ENCODE data around the gene CDHR3.

Gene CDHR3

GRCh38 chr7:106067678-106068077, 104.6 kb downstream of the CDHR3 start:
- no peak for DNase-seq (ENCODE audit: low spot score)

DNA sequence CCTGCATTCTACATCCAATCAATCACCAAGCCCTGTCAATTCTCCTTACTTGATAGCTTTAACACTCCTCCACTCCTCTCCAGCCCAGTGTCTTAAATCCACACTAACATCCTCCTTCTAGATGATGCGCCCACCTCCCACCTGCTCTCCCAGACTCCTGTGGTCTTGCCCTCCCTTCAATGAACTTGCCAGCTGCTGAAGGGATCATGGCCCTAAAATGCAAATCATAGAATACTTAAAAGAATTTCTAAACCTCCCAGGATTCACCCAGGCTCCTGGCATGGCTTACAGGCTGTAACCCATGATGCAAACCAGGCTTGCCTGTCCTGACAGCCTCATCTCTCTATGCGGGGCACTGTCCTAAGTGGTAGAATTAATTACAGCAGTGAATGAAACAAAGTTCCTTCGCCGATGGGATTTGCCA, 105.5 kb downstream of the CDHR3 start:
- no peak for DNase-seq (ENCODE audit: low spot score)

GRCh38 chr7:106068986-106069385, 105.9 kb downstream of the CDHR3 start:
- no peak for DNase-seq (ENCODE audit: low spot score)

DNA sequence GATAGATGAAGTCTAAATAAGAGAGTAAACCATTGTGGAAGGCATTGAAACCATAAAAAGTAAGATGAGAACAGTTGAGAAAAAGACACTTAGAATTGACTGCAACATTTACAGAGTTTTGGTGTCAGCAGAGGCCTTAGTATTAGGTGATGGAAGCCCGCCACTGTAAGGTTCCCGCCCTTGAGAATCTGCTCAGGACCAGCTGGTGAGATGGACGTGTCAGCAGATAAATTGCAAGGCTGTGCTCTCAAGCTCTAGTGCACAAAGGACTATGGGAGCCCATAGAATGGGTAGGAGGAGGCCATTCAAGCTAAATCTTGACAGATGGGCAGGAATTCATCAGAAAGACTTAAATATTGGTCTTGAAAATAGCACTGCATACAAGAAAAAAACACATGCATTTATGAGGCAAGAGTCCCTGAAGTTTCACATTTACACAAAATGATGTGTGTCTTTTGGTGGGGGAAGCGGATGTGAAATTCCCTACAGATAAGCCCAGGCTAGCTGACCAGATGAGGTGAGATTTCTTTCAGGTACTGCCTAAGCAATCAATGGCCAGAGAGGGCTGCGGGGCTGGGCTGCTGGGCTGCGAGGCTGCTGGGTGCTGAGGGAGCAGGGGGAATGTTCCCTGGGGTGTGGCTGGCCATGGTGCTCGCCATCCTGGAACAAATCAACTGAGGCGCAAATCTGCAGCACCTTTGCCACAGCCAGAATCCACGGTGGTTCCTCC, 106.6 kb downstream of the CDHR3 start:
- no peak for DNase-seq (ENCODE audit: low spot score)

- DNase-seq (ENCODE audit: low spot score): no peak
These were observed 107.1 kb downstream of the CDHR3 start for GRCh38 chr7:106070201-106070551.

- no peak for DNase-seq (ENCODE audit: low spot score)
These were observed 107.6 kb downstream of the CDHR3 start for GRCh38 chr7:106070567-106071254.

GRCh38 chr7:106071356-106071998, 108.4 kb downstream of the CDHR3 start:
- peak; percentile 68 for DNase-seq (ENCODE audit: low spot score)

DNA sequence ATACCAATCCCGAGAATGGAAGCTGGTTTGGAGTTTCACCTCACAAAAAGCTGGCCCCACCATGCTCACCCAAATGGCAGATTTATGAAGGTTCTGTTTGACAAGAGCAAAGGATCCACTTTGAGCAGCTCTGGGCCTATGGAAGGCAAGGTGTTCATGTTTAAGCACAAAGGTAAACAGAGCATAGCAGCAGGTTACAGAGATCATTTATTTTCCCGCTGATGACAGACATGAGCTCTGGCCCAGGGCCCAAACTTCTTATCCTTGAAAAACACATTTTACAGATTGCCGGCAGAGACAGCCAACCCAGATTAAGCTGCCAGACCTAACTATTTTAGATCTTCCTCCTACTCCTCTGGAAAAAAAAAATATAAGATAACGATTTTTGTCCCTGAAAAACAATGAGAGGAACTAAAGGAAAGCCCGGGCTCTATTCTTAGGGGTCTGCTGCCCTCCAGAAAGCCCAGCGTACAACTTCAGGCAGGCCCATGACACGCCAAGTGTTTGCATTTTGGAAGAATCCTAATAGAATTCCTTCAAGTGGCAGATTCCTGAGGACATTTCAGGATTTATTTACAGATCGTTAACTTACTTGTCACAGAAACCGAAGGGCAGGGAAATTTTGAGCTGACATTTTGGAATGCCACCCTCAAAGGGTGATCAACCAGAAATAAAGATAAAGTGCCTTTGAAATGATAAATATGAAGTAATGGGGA, 109.1 kb downstream of the CDHR3 start:
- peak; percentile 39 for DNase-seq (ENCODE audit: low spot score)

DNA sequence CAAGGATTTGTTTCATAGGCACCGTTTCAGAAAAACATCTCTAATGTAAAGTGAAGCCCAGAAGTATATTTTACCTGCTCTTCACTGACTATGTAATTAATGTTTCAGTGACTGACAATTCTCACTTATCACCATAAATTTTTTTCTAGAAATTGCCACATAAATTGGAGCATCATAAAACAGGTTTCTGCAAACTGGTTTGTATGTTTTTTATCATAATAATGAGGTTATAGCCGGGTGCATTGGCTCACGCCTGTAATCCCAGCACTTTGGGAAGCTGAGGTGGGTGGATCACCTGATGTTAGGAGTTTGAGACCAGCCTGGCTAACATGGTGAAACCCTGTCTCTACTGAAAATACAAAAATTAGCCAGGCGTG, 109.6 kb downstream of the CDHR3 start:
- DNase-seq (ENCODE audit: low spot score): no peak

GRCh38 chr7:106073701-106074100, 110.6 kb downstream of the CDHR3 start:
- DNase-seq (ENCODE audit: low spot score): no peak

DNA sequence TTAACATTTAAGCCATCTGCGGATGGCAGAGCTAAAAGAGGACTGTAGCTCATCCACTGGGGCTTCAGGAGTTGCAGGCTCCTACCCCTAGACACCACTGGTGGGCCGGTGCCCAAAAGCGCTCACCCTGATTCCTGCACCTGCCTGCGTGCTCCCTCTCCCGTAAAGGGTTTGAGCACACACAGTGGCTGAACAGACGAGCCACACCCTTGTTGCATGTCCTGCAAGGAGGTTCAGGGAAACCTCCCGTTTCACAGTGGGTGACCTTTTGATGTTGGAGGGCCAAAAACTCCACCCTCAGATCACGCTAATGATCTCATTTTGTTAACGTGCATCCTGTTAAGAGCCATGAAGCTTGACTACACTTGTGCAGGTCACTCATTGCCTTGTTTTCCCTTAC, 111.2 kb downstream of the CDHR3 start:
- DNase-seq (ENCODE audit: low spot score): no peak

DNA sequence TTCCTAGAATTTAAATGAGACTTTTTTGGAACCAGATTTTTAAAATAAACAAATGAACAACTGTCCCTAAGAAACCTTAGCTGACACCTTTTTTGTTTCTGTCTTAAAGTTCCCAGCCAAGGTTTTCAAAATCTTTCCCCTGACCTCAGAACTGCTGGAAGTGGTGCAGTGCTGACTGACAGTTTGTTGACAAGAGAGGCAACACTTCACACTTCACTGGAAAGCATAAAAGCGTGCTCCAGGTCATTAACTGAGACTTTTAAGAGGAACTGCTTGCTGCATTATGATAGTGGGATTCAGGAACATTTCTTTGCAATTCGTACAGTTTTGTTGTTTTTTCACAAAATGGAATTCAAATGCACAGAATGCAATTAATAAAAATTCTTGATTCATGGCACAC, 112.9 kb downstream of the CDHR3 start:
- no peak for DNase-seq (ENCODE audit: low spot score)

DNA sequence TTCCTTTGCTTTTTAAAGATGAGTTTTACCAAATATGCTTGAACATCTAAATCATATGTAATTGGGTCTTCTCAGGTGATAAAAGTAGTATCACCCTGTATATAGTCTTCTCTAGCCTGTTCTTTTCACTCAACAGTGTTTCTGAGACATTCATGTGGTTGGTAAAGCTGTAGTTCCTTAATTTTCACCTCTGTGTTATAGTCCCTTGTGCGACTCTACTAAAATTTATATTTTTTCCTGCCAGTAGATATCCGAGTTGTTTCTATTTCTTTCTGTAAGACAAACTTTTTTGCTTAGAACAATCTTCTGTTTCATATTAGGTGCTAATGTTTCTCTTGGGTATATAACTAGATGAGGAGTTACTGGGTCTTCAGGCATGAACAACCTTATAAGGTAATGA, 113.5 kb downstream of the CDHR3 start:
- no peak for DNase-seq (ENCODE audit: low spot score)

GRCh38 chr7:106080300-106080987, 117.4 kb downstream of the CDHR3 start:
- no peak for DNase-seq (ENCODE audit: low spot score)

- no peak for DNase-seq (ENCODE audit: low spot score)
These were observed 119.2 kb downstream of the CDHR3 start for GRCh38 chr7:106082087-106082854.
